H1 (cell line): ENCODE results near the gene PEX1. TPM values are rescaled to one million over a fixed set of nuclear protein-coding genes. Genes with fewer than 3 reads are reported as not detected.
"Not testable (repeated sequence)": the region's sequence is repeated elsewhere in the genome, so short reads cannot be mapped to it uniquely, and the experiment has no call there.

Source experiments
- CTCF ChIA-PET: fragments of 300-600 bp; sonication (Branson Sonifier 250); formaldehyde crosslinking; loops from one replicate; lab custom pipeline; 2021; ENCODE audit not compliant: partially characterized antibody; lab: Charles Lee
- POLR2A ChIA-PET: fragments of 300-600 bp; sonication (Branson Sonifier 250); formaldehyde crosslinking; loops from one replicate; lab custom pipeline; 2021; ENCODE audit warnings: inconsistent platforms; ENCODE audit not compliant: partially characterized antibody; lab: Charles Lee
- DNase-seq, 2 experiments: peaks; one replicate each; pipeline versions ENCODE4 v3.0.0 to v3.0.0-alpha.2; 2010 to 2022; ENCODE audit warnings: low spot score in 2 of 2, low read depth in 1 of 2, mixed read lengths in 1 of 2
- FAIRE-seq: peaks from 2 replicates; lab custom pipeline; 2011; peaks lifted over from hg19 to GRCh38; lab: Jason Lieb, UNC
- H2AFZ ChIP-seq: 2 replicates; pipeline ENCODE4 v1.8.1; 2012; ENCODE audit warnings: low read length, inconsistent platforms
- H2AK5ac ChIP-seq: 2 replicates; pipeline ENCODE4 v1.6.1; 2013; ENCODE audit warnings: low read depth, low read length
- H2BK120ac ChIP-seq: replicated peaks from 2 replicates; pipeline ENCODE3; 2013; ENCODE audit warnings: low read depth, low read length, inconsistent platforms
- H2BK12ac ChIP-seq: 2 replicates; pipeline ENCODE4 v1.6.1; 2013; ENCODE audit warnings: low read depth, low read length
- H2BK15ac ChIP-seq: 2 replicates; pipeline ENCODE4 v1.6.1; 2013; ENCODE audit warnings: low read length
- H2BK20ac ChIP-seq: 2 replicates; pipeline ENCODE4 v1.6.1; 2013; ENCODE audit warnings: low read length
- H2BK5ac ChIP-seq: 2 replicates; pipeline ENCODE4 v1.6.1; 2013; ENCODE audit warnings: low read depth, low read length
- H3K14ac ChIP-seq: 2 replicates; pipeline ENCODE4 v1.6.1; 2013; ENCODE audit warnings: inconsistent platforms; ENCODE audit not compliant: insufficient read length
- H3K18ac ChIP-seq: 2 replicates; pipeline ENCODE4 v1.6.1; 2013; ENCODE audit warnings: low read length; ENCODE audit errors: extremely low read depth
- H3K23ac ChIP-seq: 2 replicates; pipeline ENCODE4 v1.6.1; 2013; ENCODE audit warnings: inconsistent platforms; ENCODE audit not compliant: insufficient read length
- H3K23me2 ChIP-seq: 2 replicates; pipeline ENCODE4 v1.6.1; 2013; ENCODE audit warnings: low read depth, low read length
- H3K27ac ChIP-seq: 2 replicates; pipeline ENCODE4 v1.6.1; 2011; ENCODE audit warnings: low read depth, low read length, inconsistent platforms
- H3K27me3 ChIP-seq, 4 experiments: replicated peaks in 1 of 4; 1 replicate in 1 of 4; 2 replicates in 3 of 4; pipeline versions ENCODE4 v1.6.1 to v1.8.1; 2011 to 2013; ENCODE audit warnings: low read length in 3 of 4, mild to moderate bottlenecking in 3 of 4, inconsistent platforms in 2 of 4, mixed read lengths in 2 of 4, moderate library complexity in 1 of 4; ENCODE audit not compliant: control insufficient read depth in 3 of 4, insufficient read depth in 3 of 4; ENCODE audit errors: extremely low read depth in 1 of 4
- H3K36me3 ChIP-seq, 4 experiments: 2 replicates each; pipeline versions ENCODE4 v1.6.1 to v1.8.1; 2011 to 2013; ENCODE audit warnings: mild to moderate bottlenecking in 4 of 4, low read length in 3 of 4, moderate library complexity in 2 of 4, control low read depth in 1 of 4, inconsistent platforms in 1 of 4; ENCODE audit not compliant: insufficient read depth in 4 of 4, control insufficient read depth in 2 of 4
- H3K4ac ChIP-seq: replicated peaks from 2 replicates; pipeline ENCODE3; 2013; ENCODE audit warnings: low read length, low read depth, mixed read lengths, inconsistent platforms; ENCODE audit not compliant: insufficient read length
- H3K4me1 ChIP-seq, 4 experiments: replicated peaks in 1 of 4; 1 replicate in 1 of 4; 2 replicates in 3 of 4; pipeline versions ENCODE4 v1.6.1 to v1.8.1; 2011 to 2013; ENCODE audit warnings: low read length in 3 of 4, inconsistent platforms in 2 of 4, mixed read lengths in 1 of 4; ENCODE audit not compliant: insufficient read depth in 4 of 4, control insufficient read depth in 3 of 4
- H3K4me2 ChIP-seq, 2 experiments: 2 replicates each; pipeline versions ENCODE4 v1.6.1 to v1.8.1; 2011 to 2013; ENCODE audit warnings: low read depth in 2 of 2, low read length in 2 of 2, control low read depth in 1 of 2, inconsistent platforms in 1 of 2, mild to moderate bottlenecking in 1 of 2; ENCODE audit not compliant: insufficient read depth in 1 of 2
- H3K4me3 ChIP-seq, 4 experiments: fragments of 200-600, 300-600 bp in 1 of 4; sonication (generic), shearing (Covaris generic), sonication (Bioruptor Twin) in 1 of 4; 2 replicates each; pipeline versions ENCODE4 v1.5.1 to v1.8.1; 2011 to 2016; ENCODE audit warnings: low read length in 4 of 4, low read depth in 3 of 4, control low read depth in 2 of 4, inconsistent platforms in 2 of 4, mild to moderate bottlenecking in 2 of 4, mixed read lengths in 1 of 4, moderate library complexity in 1 of 4; ENCODE audit not compliant: insufficient read depth in 2 of 4; ENCODE audit errors: extremely low read depth in 1 of 4
- H3K56ac ChIP-seq: replicated peaks from 2 replicates; pipeline ENCODE3; 2013; ENCODE audit warnings: low read depth, mild to moderate bottlenecking, mixed read lengths, low read length, inconsistent platforms; ENCODE audit not compliant: insufficient read length
- H3K79me1 ChIP-seq: 2 replicates; pipeline ENCODE4 v1.6.1; 2013; ENCODE audit warnings: low read depth, low read length, control low read depth
- H3K79me2 ChIP-seq, 2 experiments: 2 replicates each; pipeline versions ENCODE4 v1.6.1 to v1.8.1; 2012 to 2013; ENCODE audit warnings: low read length in 2 of 2, mild to moderate bottlenecking in 2 of 2, inconsistent platforms in 1 of 2; ENCODE audit not compliant: insufficient read depth in 2 of 2, control insufficient read depth in 1 of 2
- H3K9ac ChIP-seq, 4 experiments: replicated peaks in 1 of 4; 1 replicate in 1 of 4; 2 replicates in 3 of 4; pipeline versions ENCODE4 v1.6.1 to v1.8.1; 2011 to 2013; ENCODE audit warnings: low read depth in 3 of 4, low read length in 3 of 4, control low read depth in 2 of 4, mild to moderate bottlenecking in 2 of 4, moderate library complexity in 2 of 4, inconsistent platforms in 1 of 4; ENCODE audit errors: extremely low read depth in 1 of 4
- H3K9me3 ChIP-seq, 2 experiments: 2 replicates each; pipeline versions ENCODE4 v1.6.1 to v1.8.1; 2012 to 2013; ENCODE audit warnings: mild to moderate bottlenecking in 2 of 2, moderate library complexity in 2 of 2, control low read depth in 1 of 2, inconsistent platforms in 1 of 2, low read depth in 1 of 2, low read length in 1 of 2, mixed read lengths in 1 of 2; ENCODE audit not compliant: insufficient read depth in 2 of 2
- H4K20me1 ChIP-seq, 2 experiments: replicated peaks in 1 of 2; 2 replicates each; pipeline versions ENCODE3 to v1.8.1; 2011 to 2013; ENCODE audit warnings: inconsistent platforms in 2 of 2, low read length in 2 of 2, mild to moderate bottlenecking in 1 of 2; ENCODE audit not compliant: insufficient read depth in 2 of 2, control insufficient read depth in 1 of 2
- H4K5ac ChIP-seq: 2 replicates; pipeline ENCODE4 v1.6.1; 2013; ENCODE audit warnings: low read length, low read depth, mixed read lengths, inconsistent platforms; ENCODE audit not compliant: insufficient read length
- H4K8ac ChIP-seq: 2 replicates; pipeline ENCODE4 v1.8.0; 2013; ENCODE audit warnings: mild to moderate bottlenecking, moderate library complexity, low read length, inconsistent platforms; ENCODE audit not compliant: insufficient read depth; ENCODE audit errors: extremely low read depth
- H4K91ac ChIP-seq: replicated peaks from 2 replicates; pipeline ENCODE3; 2013; ENCODE audit warnings: low read length, mixed read lengths, inconsistent platforms; ENCODE audit not compliant: insufficient read length
- WGBS, 2 experiments: shearing (Covaris generic) in 1 of 2; methylation state at CpG; one replicate each; pipeline versions ENCODE4 v1.1.6 to v1.1.7; 2013 to 2015; ENCODE audit warnings: low lambda C conversion rate in 2 of 2, mixed read lengths in 2 of 2, inconsistent platforms in 1 of 2, low coverage in 1 of 2, missing lambda C conversion rate in 1 of 2; ENCODE audit not compliant: insufficient replicate concordance in 2 of 2, insufficient coverage in 1 of 2, insufficient read length in 1 of 2; ENCODE audit errors: extremely low coverage in 1 of 2, missing lambda C conversion rate in 1 of 2; 5-methylcytosine and 5-hydroxymethylcytosine counted together
- polyA plus RNA-seq, 7 experiments: library from polyadenylated mRNA; depleted of rRNA in 3 of 7; stranded (reverse) in 5 of 7; unstranded in 2 of 7; fragments of >200 nt in 5 of 7; fragments of 200-250 nt in 2 of 7; gene quantifications; 1 replicate in 5 of 7; 2 replicates in 1 of 7; 4 replicates in 1 of 7; pipeline versions ENCODE4 v1.2.1 to v1.2.3, GENCODE V29; 2011 to 2013; ENCODE audit warnings: missing spikeins in 2 of 7, mixed read lengths in 2 of 7
- total RNA-seq: library from RNA; stranded (reverse); fragmentation: NEBNext Ultra II Directional; extraction: Animal tissue kit (Norgen Biotek cat#: 25700); gene quantifications from 2 replicates; pipeline ENCODE4 v1.2.1, GENCODE V29; 2021

PEX1 gene
- total and polyA plus RNA-seq, 2 of the 8 experiments (the other 6 are each of a cell fraction or from before 2014, with no cell fraction given), result 16.4 to 23.9 TPM

DNA sequence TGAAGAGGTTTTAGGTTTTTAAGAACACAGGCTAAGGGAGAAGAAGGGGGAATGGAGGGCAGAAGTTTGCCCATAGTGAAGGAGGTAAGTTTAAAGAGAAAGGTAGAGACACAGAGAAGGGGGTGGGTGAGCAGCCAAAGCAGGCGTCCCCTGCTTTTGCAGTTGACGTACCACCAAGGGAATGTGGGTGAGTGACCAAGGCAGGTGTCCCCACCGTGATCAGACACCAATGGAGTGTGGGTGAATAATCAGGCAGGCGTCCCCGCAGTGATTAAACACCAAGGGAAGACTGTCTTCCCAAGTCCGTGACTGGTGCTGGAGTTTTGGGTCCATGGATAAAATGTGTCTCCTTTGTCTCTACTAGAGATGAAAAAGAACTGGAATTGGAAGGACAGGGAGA is 44.1 kb downstream of the PEX1 start:
- H3K9me3 ChIP-seq, FAIRE-seq: not testable (repeated sequence)

DNA sequence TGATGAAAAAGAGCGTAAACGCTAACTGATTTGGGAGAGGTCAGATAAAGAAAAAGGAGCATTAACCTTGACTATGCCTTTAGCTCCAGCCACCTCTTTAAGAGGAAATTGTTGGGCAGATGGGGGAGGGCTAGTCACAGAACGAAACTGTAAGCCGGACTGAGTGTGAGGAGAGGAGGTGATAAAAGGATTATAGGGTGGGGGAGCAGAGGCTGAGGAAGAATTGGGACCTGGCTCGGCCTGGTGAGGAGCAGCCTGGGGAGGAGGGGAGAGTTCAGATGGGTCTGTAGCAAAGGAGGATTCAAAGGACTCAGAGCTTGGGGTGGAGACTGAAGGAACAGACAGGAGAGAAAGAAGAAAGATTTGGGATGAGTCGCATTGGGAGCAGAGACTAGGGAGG is 44.7 kb downstream of the PEX1 start:
- H3K79me2 ChIP-seq, H3K23me2 ChIP-seq, H2AK5ac ChIP-seq, DNase-seq, H3K4me3 ChIP-seq, H4K91ac ChIP-seq, CTCF ChIA-PET, POLR2A ChIA-PET, H2BK20ac ChIP-seq, H3K9me3 ChIP-seq, H2BK120ac ChIP-seq, H2AFZ ChIP-seq, H3K18ac ChIP-seq, H3K14ac ChIP-seq, FAIRE-seq, H2BK12ac ChIP-seq, H2BK5ac ChIP-seq, H4K8ac ChIP-seq, H4K5ac ChIP-seq, H3K23ac ChIP-seq, H3K79me1 ChIP-seq, H2BK15ac ChIP-seq, H3K4ac ChIP-seq, H3K27me3 ChIP-seq, H3K4me1 ChIP-seq, H3K9ac ChIP-seq, H4K20me1 ChIP-seq, H3K4me2 ChIP-seq, H3K56ac ChIP-seq, H3K27ac ChIP-seq: not testable (repeated sequence)
- 84% methylated on average over 6 of the region's 6 CpGs; no CpG with 5 or more reads in 1 of the 2 experiments for WGBS, 2 experiments
- H3K36me3 ChIP-seq, result peaks cover 0 to 25% (median 6%) of the 10 kb centered on the region in 4 experiments; a peak in 4 of 8 replicates

More for the DNA sequence above, 44.1 kb downstream of the PEX1 start:
- H3K4ac ChIP-seq, H2BK5ac ChIP-seq, H3K79me1 ChIP-seq, H2BK120ac ChIP-seq, H3K4me2 ChIP-seq, H4K8ac ChIP-seq, H4K91ac ChIP-seq, H3K23ac ChIP-seq, H2AFZ ChIP-seq, H3K4me1 ChIP-seq, H2BK15ac ChIP-seq, H3K4me3 ChIP-seq, H4K5ac ChIP-seq, H3K9ac ChIP-seq, H3K27me3 ChIP-seq, H3K23me2 ChIP-seq, H2BK20ac ChIP-seq, H4K20me1 ChIP-seq, POLR2A ChIA-PET, H3K18ac ChIP-seq, H3K27ac ChIP-seq, H3K14ac ChIP-seq, H2AK5ac ChIP-seq, H3K79me2 ChIP-seq, H3K56ac ChIP-seq, CTCF ChIA-PET, H2BK12ac ChIP-seq, DNase-seq: not testable (repeated sequence)
- WGBS, 2 experiments, result 88% methylated on average over 6 of the region's 6 CpGs; no CpG with 5 or more reads in 1 of the 2 experiments
- H3K36me3 ChIP-seq, result peaks cover 0 to 27% (median 7%) of the 10 kb centered on the region in 4 experiments; a peak in 5 of 8 replicates
